ENCODE measurements around the gene ANKRD66. TPM values are rescaled to one million over a fixed set of nuclear protein-coding genes. Genes with fewer than 3 reads are reported as not detected.

Gene ANKRD66
- total and polyA plus RNA-seq, 3 donors from 2014 or later = 0.83 TPM; not detected in 2

DNA sequence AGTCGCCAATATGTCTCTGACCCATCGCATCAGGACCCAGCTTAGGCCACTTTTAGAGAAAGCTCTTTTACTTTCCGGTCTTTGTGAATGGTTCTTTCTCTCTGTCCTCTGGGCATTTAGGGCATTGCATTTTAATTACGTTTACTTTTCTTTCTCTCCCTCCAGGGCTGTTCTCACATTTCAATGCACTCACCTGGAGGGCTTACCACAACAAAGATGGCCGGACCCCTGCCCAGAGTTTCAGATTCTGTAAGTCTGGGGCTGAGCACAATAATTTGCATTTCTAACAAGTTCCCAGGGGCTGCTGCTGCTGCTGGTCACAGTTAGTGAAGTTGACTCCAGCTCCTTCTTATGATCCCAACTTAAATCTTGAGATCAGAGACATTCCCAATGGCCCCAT is 3.0 kb downstream of the ANKRD66 start:
- WGBS, 2 donors = 71 to 84% methylated on average over 5 of the region's 5 CpGs
- no peak overlapping the region for H3K4me3 ChIP-seq
- H3K4me1 ChIP-seq = no peaks in the 10 kb centered on the region
- no peak for TF ChIP-seq POLR2A (IDR thresholded peaks at IDR 0.05)
- TF ChIP-seq, protein P1, sequence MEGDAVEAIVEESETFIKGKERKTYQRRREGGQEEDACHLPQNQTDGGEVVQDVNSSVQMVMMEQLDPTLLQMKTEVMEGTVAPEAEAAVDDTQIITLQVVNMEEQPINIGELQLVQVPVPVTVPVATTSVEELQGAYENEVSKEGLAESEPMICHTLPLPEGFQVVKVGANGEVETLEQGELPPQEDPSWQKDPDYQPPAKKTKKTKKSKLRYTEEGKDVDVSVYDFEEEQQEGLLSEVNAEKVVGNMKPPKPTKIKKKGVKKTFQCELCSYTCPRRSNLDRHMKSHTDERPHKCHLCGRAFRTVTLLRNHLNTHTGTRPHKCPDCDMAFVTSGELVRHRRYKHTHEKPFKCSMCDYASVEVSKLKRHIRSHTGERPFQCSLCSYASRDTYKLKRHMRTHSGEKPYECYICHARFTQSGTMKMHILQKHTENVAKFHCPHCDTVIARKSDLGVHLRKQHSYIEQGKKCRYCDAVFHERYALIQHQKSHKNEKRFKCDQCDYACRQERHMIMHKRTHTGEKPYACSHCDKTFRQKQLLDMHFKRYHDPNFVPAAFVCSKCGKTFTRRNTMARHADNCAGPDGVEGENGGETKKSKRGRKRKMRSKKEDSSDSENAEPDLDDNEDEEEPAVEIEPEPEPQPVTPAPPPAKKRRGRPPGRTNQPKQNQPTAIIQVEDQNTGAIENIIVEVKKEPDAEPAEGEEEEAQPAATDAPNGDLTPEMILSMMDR (IDR thresholded peaks at IDR 0.05) = no peak
- H3K36me3 ChIP-seq (ENCODE audit: low read depth, missing control alignments) = no peaks in the 10 kb centered on the region
- H3K9me3 ChIP-seq = no peaks in the 10 kb centered on the region
- intact Hi-C loops (cut with DNase I; ENCODE audit: low total_unique reads) = no loop called here
- H3K27ac ChIP-seq = no peak overlapping the region
- DNase-seq = no peak
- no peaks in the 10 kb centered on the region for H3K27me3 ChIP-seq

GRCh38 chr6:46751658-46752057 is 4.9 kb downstream of the ANKRD66 start:
- no peaks in the 10 kb centered on the region for H3K27me3 ChIP-seq
- intact Hi-C loops (cut with DNase I; ENCODE audit: low total_unique reads) = no loop called here
- H3K27ac ChIP-seq = no peak overlapping the region
- no peak for DNase-seq
- no peaks in the 10 kb centered on the region for H3K36me3 ChIP-seq (ENCODE audit: low read depth, missing control alignments)
- H3K9me3 ChIP-seq = no peaks in the 10 kb centered on the region
- H3K4me1 ChIP-seq = no peaks in the 10 kb centered on the region
- H3K4me3 ChIP-seq = no peak overlapping the region
- WGBS, 2 donors = 89 to 96% methylated on average over 3 of the region's 3 CpGs
- TF ChIP-seq, protein P1 (IDR thresholded peaks at IDR 0.05) = no peak
- TF ChIP-seq POLR2A (IDR thresholded peaks at IDR 0.05) = no peak

DNA sequence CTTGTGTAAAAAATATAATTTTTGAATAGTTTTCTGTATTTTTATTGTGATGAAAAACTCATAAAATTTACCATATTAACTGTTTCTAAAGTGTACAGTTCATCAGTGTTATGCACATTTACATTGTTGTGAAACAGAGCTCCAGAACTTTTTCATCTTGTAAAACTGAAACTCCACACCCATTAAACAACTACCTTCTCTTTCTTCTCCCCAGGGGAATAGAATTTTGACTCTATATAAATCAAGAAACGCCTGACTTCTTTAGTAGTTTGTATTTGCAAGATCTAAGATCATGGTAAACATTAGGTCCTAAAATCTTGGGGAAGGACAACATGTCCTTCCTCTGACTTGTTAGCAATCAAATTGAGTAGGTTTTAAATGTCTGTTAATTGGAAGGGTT is 9.1 kb downstream of the ANKRD66 start:
- no peak overlapping the region for H3K27ac ChIP-seq
- TF ChIP-seq, protein P1 (IDR thresholded peaks at IDR 0.05) = no peak
- TF ChIP-seq POLR2A (IDR thresholded peaks at IDR 0.05) = no peak
- no peak overlapping the region for H3K4me3 ChIP-seq
- H3K27me3 ChIP-seq = no peaks in the 10 kb centered on the region
- WGBS, 2 donors = 66 to 70% methylated on average over 1 of the region's 1 CpG
- H3K9me3 ChIP-seq = no peaks in the 10 kb centered on the region
- no peak for DNase-seq
- intact Hi-C loops (cut with DNase I; ENCODE audit: low total_unique reads) = no loop called here
- no peaks in the 10 kb centered on the region for H3K4me1 ChIP-seq
- H3K36me3 ChIP-seq (ENCODE audit: low read depth, missing control alignments) = no peaks in the 10 kb centered on the region

DNA sequence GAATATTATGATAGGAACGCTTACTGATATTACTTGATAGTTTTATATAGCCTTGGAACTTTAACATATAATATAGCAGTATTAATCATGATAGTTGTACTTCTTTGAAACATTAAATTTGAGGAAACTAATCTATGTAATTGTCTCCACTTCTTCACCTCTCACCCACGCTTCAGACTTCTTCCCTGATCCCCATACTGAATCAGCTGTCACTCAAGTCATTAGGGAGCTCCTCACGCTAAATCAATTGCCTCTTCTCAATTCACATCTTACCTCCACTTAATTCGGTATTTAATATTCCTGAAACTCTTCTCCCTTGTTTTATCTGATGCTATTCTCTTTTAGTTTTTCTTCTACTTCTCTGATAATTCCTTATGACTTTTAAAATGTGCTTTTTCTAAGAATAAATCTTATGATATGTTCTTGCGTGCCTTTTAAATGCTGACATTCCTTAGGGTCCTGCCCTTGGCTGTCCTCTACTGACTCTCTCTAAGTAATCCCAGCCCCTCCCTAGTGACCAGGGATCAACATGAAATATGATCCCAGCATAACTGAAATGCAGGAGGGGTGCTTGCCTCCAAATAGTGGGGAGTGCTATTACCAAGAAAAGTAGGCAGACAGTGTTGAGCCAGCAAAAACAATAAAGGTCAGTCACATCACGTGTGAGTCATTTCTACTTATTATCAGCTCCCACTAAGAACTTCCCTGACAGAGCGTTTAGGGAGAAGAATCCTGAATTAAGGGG is 9.9 kb downstream of the ANKRD66 start:
- Histone ChIP-seq H3K4me3 (no peak overlapping the region), H3K4me1 (no peaks in the 10 kb centered on the region), H3K36me3 (ENCODE audit: low read depth, missing control alignments) (no peaks in the 10 kb centered on the region), H3K9me3 (no peaks in the 10 kb centered on the region), H3K27ac (no peak overlapping the region), H3K27me3 (no peaks in the 10 kb centered on the region)
- no peak for TF ChIP-seq POLR2A (IDR thresholded peaks at IDR 0.05)
- TF ChIP-seq, protein P1 (IDR thresholded peaks at IDR 0.05) = no peak
- intact Hi-C loops (cut with DNase I; ENCODE audit: low total_unique reads) = no loop called here
- WGBS, 2 donors = 65 to 68% methylated on average over 7 of the region's 7 CpGs
- no peak for DNase-seq

DNA sequence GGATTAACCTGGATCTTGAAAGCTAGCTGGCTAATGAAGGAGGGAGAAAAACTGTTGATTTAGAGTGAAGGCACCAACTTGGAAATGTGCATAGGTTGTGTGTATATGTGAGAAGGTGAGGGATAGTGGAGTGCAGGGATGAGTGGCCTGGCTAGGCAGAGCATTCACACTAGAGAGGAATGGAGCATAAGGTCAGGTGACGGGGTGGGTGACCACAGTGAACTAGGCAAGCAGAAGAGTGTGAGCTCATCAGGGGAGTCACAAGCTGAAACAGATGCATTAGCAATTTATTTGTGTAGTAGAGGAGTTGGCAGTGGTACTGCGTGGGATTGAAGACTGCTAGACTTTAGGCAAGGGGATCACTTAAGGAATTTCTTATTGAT is 10.5 kb downstream of the ANKRD66 start:
- Histone ChIP-seq H3K36me3 (ENCODE audit: low read depth, missing control alignments) (no peaks in the 10 kb centered on the region), H3K27ac (no peak overlapping the region), H3K4me1 (no peaks in the 10 kb centered on the region), H3K27me3 (no peaks in the 10 kb centered on the region), H3K4me3 (no peak overlapping the region), H3K9me3 (no peaks in the 10 kb centered on the region)
- intact Hi-C loops (cut with DNase I; ENCODE audit: low total_unique reads) = no loop called here
- no peak for DNase-seq
- 88 to 91% methylated on average over 2 of the region's 2 CpGs for WGBS, 2 donors
- no peak for TF ChIP-seq POLR2A (IDR thresholded peaks at IDR 0.05)
- TF ChIP-seq, protein P1 (IDR thresholded peaks at IDR 0.05) = no peak

Data from testis (tissue), 3 donors.